NCI-H524 treated with DMSO at 0.1 percent for 48 hours (cell line): ENCODE data around the gene GTPBP2.
A peak's percentile ranks its signal among the peaks of the same experiment; 100 is the strongest.

ENCODE experiments used
- DNase-seq: peaks from one replicate; lab custom pipeline; 2025; lab: John Stamatoyannopoulos, UW

Gene GTPBP2

DNA sequence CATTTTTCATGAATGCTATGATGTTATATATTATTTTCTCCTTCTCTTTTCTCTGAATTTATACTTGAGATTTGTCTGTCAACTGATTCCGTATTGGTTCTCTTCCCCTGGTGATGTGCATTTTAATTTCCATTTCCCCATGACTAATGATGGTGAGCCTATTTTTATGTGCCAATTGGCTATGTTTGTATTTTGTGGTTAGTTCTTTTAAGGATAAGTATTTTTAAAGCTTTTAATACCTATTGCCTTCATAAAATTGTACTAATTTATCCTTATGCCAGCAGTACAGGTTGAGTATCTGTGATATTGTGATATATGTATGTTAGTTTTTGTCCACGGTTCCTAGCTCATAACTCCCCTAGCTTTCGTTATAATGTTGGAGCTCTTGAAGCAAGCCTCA is 50.3 kb downstream of the GTPBP2 start:
- no peak for DNase-seq

DNA sequence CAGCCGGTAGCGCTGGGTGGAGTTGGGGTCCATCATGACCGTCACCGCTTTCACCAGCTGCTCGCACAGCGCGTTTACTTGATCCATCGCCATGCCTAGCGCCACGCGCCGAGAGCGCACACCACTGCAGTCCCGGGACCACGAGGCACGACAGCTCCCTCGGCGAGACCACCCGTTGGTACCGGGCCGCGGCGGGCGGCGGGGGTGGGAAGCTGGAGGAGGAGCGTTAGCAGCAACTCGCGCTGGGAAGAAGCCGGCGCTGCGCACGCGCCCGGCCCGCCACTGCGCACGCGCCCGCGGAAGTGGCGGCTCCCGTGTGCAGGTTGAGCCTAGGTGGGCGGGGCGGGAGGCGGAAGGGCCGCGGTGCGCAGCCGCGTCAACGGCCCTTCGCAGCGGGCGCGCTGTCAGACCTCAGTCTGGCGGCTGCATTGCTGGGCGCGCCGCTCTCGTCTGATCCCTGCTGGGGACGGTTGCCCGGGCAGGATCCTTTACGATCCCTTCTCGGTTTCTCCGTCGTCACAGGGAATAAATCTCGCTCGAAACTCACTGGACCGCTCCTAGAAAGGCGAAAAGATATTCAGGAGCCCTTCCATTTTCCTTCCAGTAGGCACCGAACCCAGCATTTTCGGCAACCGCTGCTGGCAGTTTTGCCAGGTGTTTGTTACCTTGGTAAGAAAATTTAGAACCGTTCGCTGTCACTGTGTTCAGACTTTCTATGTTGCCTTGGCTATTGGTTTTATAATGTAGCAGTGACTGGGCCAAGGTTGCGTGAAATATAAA is 53.1 kb downstream of the GTPBP2 start, which contains the start of the genes POLH and XPO5:
POLH (plus strand) TSS at position 414 of the 780 bp plus-strand sequence. CDS start 6,135 bp downstream, outside the sequence.
XPO5 (minus strand) TSS at position 267 of the 780 bp plus-strand sequence; CDS start at position 93, 174 bp downstream.
- DNase-seq: peak; percentile 68

GRCh38 chr6:43575105-43575771 is 53.8 kb downstream of the GTPBP2 start:
- no peak for DNase-seq

DNA sequence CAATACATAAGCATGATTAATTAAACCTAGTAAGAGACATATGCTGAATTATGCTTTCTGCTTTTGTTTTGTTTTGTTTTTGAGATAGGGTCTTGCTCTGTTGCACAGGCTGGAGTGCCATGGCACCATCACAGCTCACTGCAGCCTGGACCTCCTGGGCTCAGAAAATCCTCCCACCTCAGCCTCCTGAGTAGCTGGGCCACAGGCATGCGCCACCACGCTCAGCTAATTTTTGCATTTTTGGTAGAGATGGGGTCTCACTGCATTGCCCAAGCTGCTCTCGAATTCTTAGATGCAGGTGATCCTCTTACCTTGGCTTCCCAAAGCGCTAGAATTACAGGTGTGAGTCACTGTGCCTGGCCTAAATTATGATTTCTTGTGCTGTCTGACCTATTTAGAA is 57.0 kb downstream of the GTPBP2 start:
- DNase-seq: no peak

GRCh38 chr6:43570876-43571441 is 58.1 kb downstream of the GTPBP2 start:
- no peak for DNase-seq
